ENCODE data around the gene COLEC12. TPM values are rescaled to one million over a fixed set of nuclear protein-coding genes. Genes with fewer than 3 reads are reported as not detected.

COLEC12 gene
- total and polyA plus RNA-seq, 2 experiments from 2014 or later: 61.1 to 69.0 TPM

DNA sequence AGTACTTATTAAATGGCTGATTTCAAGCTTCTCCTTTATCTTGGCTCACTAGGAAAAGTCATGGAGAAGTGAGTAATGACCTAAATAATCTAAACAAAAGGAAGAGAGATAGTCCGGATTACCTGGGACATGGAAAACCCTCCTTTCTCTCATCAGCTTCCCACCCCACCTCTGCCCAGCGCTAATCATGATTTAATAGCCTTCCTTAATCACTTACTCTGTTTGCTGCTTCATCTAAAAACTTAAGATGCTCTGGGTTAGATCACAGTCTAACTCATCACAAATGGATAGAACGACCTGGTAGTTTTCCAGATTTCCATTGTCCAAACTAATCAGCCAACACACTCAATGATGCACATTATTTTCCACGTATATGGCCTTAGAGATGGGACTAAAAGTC is 144.8 kb downstream of the COLEC12 start:
- TF ChIP-seq, protein P1, sequence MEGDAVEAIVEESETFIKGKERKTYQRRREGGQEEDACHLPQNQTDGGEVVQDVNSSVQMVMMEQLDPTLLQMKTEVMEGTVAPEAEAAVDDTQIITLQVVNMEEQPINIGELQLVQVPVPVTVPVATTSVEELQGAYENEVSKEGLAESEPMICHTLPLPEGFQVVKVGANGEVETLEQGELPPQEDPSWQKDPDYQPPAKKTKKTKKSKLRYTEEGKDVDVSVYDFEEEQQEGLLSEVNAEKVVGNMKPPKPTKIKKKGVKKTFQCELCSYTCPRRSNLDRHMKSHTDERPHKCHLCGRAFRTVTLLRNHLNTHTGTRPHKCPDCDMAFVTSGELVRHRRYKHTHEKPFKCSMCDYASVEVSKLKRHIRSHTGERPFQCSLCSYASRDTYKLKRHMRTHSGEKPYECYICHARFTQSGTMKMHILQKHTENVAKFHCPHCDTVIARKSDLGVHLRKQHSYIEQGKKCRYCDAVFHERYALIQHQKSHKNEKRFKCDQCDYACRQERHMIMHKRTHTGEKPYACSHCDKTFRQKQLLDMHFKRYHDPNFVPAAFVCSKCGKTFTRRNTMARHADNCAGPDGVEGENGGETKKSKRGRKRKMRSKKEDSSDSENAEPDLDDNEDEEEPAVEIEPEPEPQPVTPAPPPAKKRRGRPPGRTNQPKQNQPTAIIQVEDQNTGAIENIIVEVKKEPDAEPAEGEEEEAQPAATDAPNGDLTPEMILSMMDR (IDR thresholded peaks at IDR 0.05; ENCODE audit: low read depth, low read length): no peak
- H3K4me3 ChIP-seq: no peak overlapping the region
- H3K4me1 ChIP-seq (ENCODE audit: low read depth): no peaks in the 10 kb centered on the region
- H3K36me3 ChIP-seq: no peaks in the 10 kb centered on the region
- H3K27me3 ChIP-seq: no peaks in the 10 kb centered on the region
- no peaks in the 10 kb centered on the region for H3K9me3 ChIP-seq (ENCODE audit: low read depth)
- peak overlapping the region; percentile 14 for H3K27ac ChIP-seq
- DNase-seq (ENCODE audit: low read depth in 1 of 2, low spot score in 1 of 2): no peak

DNA sequence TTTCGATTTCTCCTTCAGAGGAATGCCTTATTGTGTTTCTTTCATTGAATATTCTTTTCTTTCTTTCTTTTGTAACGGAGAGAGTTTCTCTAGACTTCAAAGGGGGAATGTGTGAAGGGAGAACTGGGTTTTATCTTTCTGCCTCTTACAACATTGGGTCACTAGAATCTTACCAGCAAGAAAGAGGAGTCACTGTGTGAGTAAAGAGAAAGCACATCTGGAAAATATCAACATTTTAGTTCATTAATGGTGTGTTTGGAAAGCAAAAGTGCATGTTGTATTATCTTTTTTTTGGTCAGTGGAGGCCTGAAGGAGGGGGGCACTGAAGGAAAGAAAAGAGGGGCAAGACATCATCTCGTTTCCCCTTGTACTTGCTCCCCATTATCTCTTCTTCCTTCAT is 146.0 kb downstream of the COLEC12 start:
- DNase-seq (ENCODE audit: low read depth in 1 of 2, low spot score in 1 of 2): peak in 1 of 2 donors; percentile 50

DNA sequence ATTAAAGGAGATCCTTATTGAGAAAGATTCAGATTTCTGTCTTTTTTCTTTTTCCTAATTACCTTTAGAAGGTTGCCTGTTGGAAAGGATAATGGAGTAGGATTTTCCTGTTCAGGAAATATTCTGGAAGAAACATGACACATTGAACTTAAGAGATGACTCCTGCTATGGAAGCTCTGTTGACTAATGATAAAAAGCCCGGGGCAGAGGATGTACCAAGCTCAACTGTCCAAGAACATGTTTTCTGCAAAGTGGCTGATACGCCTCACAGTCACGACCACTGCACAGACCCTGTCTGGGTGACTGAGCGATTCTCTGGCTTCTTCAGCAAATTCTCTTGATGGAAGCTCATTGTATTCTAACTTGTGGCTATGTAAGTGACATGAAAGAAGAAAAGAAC is 146.5 kb downstream of the COLEC12 start:
- Histone ChIP-seq H3K36me3 (no peaks in the 10 kb centered on the region), H3K4me3 (no peak overlapping the region), H3K4me1 (ENCODE audit: low read depth) (no peaks in the 10 kb centered on the region), H3K27me3 (no peaks in the 10 kb centered on the region), H3K9me3 (ENCODE audit: low read depth) (no peaks in the 10 kb centered on the region), H3K27ac (no peak overlapping the region)
- no peak for DNase-seq (ENCODE audit: low read depth in 1 of 2, low spot score in 1 of 2)
- TF ChIP-seq, protein P1 (IDR thresholded peaks at IDR 0.05; ENCODE audit: low read depth, low read length): no peak

More for the DNA sequence above, 146.0 kb downstream of the COLEC12 start:
- H3K4me1 ChIP-seq (ENCODE audit: low read depth): no peaks in the 10 kb centered on the region
- H3K27ac ChIP-seq: no peak overlapping the region
- TF ChIP-seq, protein P1 (IDR thresholded peaks at IDR 0.05; ENCODE audit: low read depth, low read length): no peak
- no peaks in the 10 kb centered on the region for H3K27me3 ChIP-seq
- no peak overlapping the region for H3K4me3 ChIP-seq
- H3K9me3 ChIP-seq (ENCODE audit: low read depth): no peaks in the 10 kb centered on the region
- H3K36me3 ChIP-seq: no peaks in the 10 kb centered on the region

DNA sequence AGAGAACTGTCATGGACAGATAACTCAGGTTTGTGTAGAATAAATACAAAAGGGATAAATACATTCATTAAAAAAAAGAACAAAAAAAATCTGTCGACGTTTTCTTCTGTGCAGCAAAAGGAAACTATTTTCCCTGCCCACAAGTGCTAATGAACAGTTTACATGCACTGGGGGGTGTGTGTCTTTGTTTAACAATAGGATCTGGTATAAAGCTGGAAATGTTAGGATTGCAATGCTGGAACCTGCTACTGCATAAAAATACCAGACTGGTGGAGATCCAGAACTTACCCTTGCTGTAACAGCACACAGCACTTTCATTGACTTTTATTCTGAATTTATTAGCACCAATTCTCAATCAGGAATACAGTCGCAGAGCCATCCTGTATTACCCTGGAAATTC is 148.1 kb downstream of the COLEC12 start:
- TF ChIP-seq, protein P1 (IDR thresholded peaks at IDR 0.05; ENCODE audit: low read depth, low read length): no peak
- H3K27me3 ChIP-seq: no peaks in the 10 kb centered on the region
- H3K4me3 ChIP-seq: no peak overlapping the region
- H3K27ac ChIP-seq: no peak overlapping the region
- no peaks in the 10 kb centered on the region for H3K36me3 ChIP-seq
- no peaks in the 10 kb centered on the region for H3K9me3 ChIP-seq (ENCODE audit: low read depth)
- H3K4me1 ChIP-seq (ENCODE audit: low read depth): no peaks in the 10 kb centered on the region
- no peak for DNase-seq (ENCODE audit: low read depth in 1 of 2, low spot score in 1 of 2)

DNA sequence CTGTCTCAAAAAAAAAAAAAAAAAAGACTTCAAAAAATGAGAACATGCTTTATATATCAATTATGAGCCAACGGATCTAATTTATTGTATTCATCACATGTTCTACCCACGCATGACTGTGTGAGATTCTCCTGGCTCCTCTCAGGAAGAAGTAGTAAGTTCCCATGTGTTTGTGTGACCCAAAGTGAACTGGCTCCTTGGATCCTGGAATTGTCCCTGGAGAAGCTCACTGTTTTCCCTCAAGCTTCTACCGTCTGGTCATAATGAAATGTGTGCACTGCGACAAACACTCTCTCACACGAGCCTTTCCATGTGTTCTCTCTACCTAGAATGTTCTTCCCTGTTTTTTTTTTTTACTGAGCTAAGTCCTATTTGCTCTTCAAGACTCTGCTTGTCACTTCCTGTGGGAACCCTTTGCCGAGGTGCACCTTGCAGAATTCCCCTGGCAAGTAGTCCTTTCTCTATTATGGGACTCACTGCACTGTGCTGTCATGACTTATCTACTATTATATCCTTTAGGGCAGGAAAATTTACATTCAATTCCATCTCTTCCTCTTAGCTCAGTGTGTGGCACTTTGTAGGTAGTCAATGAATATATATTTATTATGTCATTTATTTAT is 149.4 kb downstream of the COLEC12 start:
- DNase-seq (ENCODE audit: low read depth in 1 of 2, low spot score in 1 of 2): no peak
- H3K27ac ChIP-seq: no peak overlapping the region
- H3K4me3 ChIP-seq: no peak overlapping the region
- no peaks in the 10 kb centered on the region for H3K9me3 ChIP-seq (ENCODE audit: low read depth)
- H3K36me3 ChIP-seq: peaks cover 3% of the 10 kb centered on the region
- no peaks in the 10 kb centered on the region for H3K27me3 ChIP-seq
- no peaks in the 10 kb centered on the region for H3K4me1 ChIP-seq (ENCODE audit: low read depth)
- TF ChIP-seq, protein P1 (IDR thresholded peaks at IDR 0.05; ENCODE audit: low read depth, low read length): no peak
